Neutrophil (primary cell): ENCODE measurements around the gene RAD51B.

Experiments
- H3K27ac ChIP-seq: fragments of 200-600 bp; sonication (generic); 2 replicates; pipeline ENCODE4 v1.5.1; 2016; ENCODE audit warnings: mild to moderate bottlenecking, moderate library complexity
- H3K27me3 ChIP-seq: fragments of 200-600 bp; sonication (generic); 2 replicates; pipeline ENCODE4 v1.6.0; 2016; ENCODE audit warnings: mild to moderate bottlenecking
- H3K36me3 ChIP-seq: fragments of 200-600 bp; sonication (generic); 2 replicates; pipeline ENCODE4 v1.5.1; 2017
- H3K4me1 ChIP-seq, 2 experiments: fragments of 200-600 bp in 1 of 2; sonication (generic) in 1 of 2; 1 replicate in 1 of 2; 2 replicates in 1 of 2; pipeline versions ENCODE4 v1.5.1 to v1.6.1; 2013 to 2016; ENCODE audit warnings: low read depth in 1 of 2, low read length in 1 of 2, mild to moderate bottlenecking in 1 of 2, moderate library complexity in 1 of 2; ENCODE audit not compliant: control insufficient read depth in 1 of 2, insufficient read depth in 1 of 2
- H3K4me3 ChIP-seq, 2 experiments: fragments of 200-600 bp in 1 of 2; sonication (generic) in 1 of 2; 1 replicate in 1 of 2; 2 replicates in 1 of 2; pipeline ENCODE4 v1.5.1; 2013 to 2016; ENCODE audit warnings: low read depth in 1 of 2, low read length in 1 of 2, mild to moderate bottlenecking in 1 of 2, moderate library complexity in 1 of 2
- H3K9me3 ChIP-seq: fragments of 200-600 bp; sonication (generic); 2 replicates; pipeline ENCODE4 v1.5.1; 2016
- CTCF ChIP-seq: fragments of 200-600 bp; sonication (generic); IDR thresholded peaks from 2 replicates; pipeline ENCODE4 v1.5.1; 2016; ENCODE audit warnings: antibody characterized with exemption

The RAD51B gene

GRCh38 chr14:68065322-68065721, 245.7 kb downstream of the RAD51B start:
- no peak for TF ChIP-seq CTCF
- Histone ChIP-seq H3K27me3 (no peaks in the 10 kb centered on the region), H3K27ac (no peak overlapping the region), H3K36me3 (no peaks in the 10 kb centered on the region), H3K4me1 (no peaks in the 10 kb centered on the region), H3K4me3 (no peak overlapping the region), H3K9me3 (no peaks in the 10 kb centered on the region)

GRCh38 chr14:68074765-68075381, 255.3 kb downstream of the RAD51B start:
- Histone ChIP-seq H3K36me3 (no peaks in the 10 kb centered on the region), H3K27me3 (no peaks in the 10 kb centered on the region), H3K4me3 (no peak overlapping the region), H3K9me3 (no peaks in the 10 kb centered on the region), H3K4me1 (no peaks in the 10 kb centered on the region), H3K27ac (no peak overlapping the region)
- no peak for TF ChIP-seq CTCF

- H3K27me3 ChIP-seq = no peaks in the 10 kb centered on the region
- no peak for TF ChIP-seq CTCF
- no peaks in the 10 kb centered on the region for H3K4me1 ChIP-seq
- H3K36me3 ChIP-seq = no peaks in the 10 kb centered on the region
- no peaks in the 10 kb centered on the region for H3K9me3 ChIP-seq
- H3K4me3 ChIP-seq = no peak overlapping the region
- no peak overlapping the region for H3K27ac ChIP-seq
Measured at GRCh38 chr14:68075382-68076029, 255.9 kb downstream of the RAD51B start.

- H3K4me3 ChIP-seq = no peak overlapping the region
- no peaks in the 10 kb centered on the region for H3K9me3 ChIP-seq
- H3K36me3 ChIP-seq = no peaks in the 10 kb centered on the region
- no peak overlapping the region for H3K27ac ChIP-seq
- no peak for TF ChIP-seq CTCF
- H3K27me3 ChIP-seq = no peaks in the 10 kb centered on the region
- H3K4me1 ChIP-seq = no peaks in the 10 kb centered on the region
Measured at GRCh38 chr14:68076451-68076850, 256.9 kb downstream of the RAD51B start.

GRCh38 chr14:68079941-68080697, 260.5 kb downstream of the RAD51B start:
- H3K36me3 ChIP-seq = no peaks in the 10 kb centered on the region
- H3K27ac ChIP-seq = no peak overlapping the region
- no peaks in the 10 kb centered on the region for H3K4me1 ChIP-seq
- H3K9me3 ChIP-seq = no peaks in the 10 kb centered on the region
- no peak overlapping the region for H3K4me3 ChIP-seq
- H3K27me3 ChIP-seq = no peaks in the 10 kb centered on the region
- TF ChIP-seq CTCF = no peak
